Lower leg skin (tissue), 3 donors: ENCODE results near the gene OR2V2.

Source experiments
- CTCF ChIP-seq, 3 donors: fragments of 450-650 bp; IDR thresholded peaks; one replicate each; pipeline ENCODE4 v1.5.1; 2016; ENCODE audit warnings: antibody characterized with exemption in 3 of 3, mild to moderate bottlenecking in 3 of 3, moderate library complexity in 2 of 3
- POLR2A ChIP-seq, 2 donors: fragments of 450-650 bp; IDR thresholded peaks; one replicate each; pipeline ENCODE4 v1.6.1; 2016 to 2017; ENCODE audit warnings: antibody characterized with exemption in 2 of 2, mild to moderate bottlenecking in 1 of 2, moderate library complexity in 1 of 2

GRCh38 chr5:181130832-181131496, 16.4 kb upstream of the OR2V2 start, which contains the start of gene OR2V1:
- no peak for TF ChIP-seq CTCF (IDR thresholded peaks at IDR 0.05)
- TF ChIP-seq POLR2A (IDR thresholded peaks at IDR 0.05): no peak
